ENCODE data around the gene EPB41L2. TPM values are rescaled to one million over a fixed set of nuclear protein-coding genes. Genes with fewer than 3 reads are reported as not detected.

The EPB41L2 gene
- total RNA-seq, 4 donors from 2014 or later, result 190 to 321 (median 265) TPM

- Histone ChIP-seq H3K27ac (no peak overlapping the region), H3K27me3 (no peaks in the 10 kb centered on the region), H3K36me3 (peaks cover 0 to 61% (median 0%) of the 10 kb centered on the region in 3 donors), H3K9me3 (no peaks in the 10 kb centered on the region), H3K4me3 (no peak overlapping the region), H3K4me1 (peaks cover 0 to 33% (median 0%) of the 10 kb centered on the region in 4 donors)
- no peak for TF ChIP-seq EP300 (IDR thresholded peaks at IDR 0.05)
- no peak for TF ChIP-seq POLR2A (IDR thresholded peaks at IDR 0.05)
- no peak for TF ChIP-seq CTCF (IDR thresholded peaks at IDR 0.05)
- 26 to 32% methylated on average over 2 of the region's 2 CpGs for WGBS, 2 donors
- DNase-seq (ENCODE audit: low spot score in 2 of 2), result no peak
These were observed 167.5 kb downstream of the EPB41L2 start for GRCh38 chr6:130895516-130895915.

GRCh38 chr6:130893766-130894165, 169.3 kb downstream of the EPB41L2 start:
- TF ChIP-seq POLR2A (IDR thresholded peaks at IDR 0.05) (no peak), CTCF (IDR thresholded peaks at IDR 0.05) (no peak), EP300 (IDR thresholded peaks at IDR 0.05) (no peak)

GRCh38 chr6:130893277-130893676, 169.8 kb downstream of the EPB41L2 start:
- TF ChIP-seq CTCF (IDR thresholded peaks at IDR 0.05), result no peak
- peak in 1 of 2 donors; percentile 44 for TF ChIP-seq EP300 (IDR thresholded peaks at IDR 0.05)
- H3K36me3 ChIP-seq, result peaks cover 0 to 56% (median 3%) of the 10 kb centered on the region in 3 donors
- peaks cover 0 to 38% (median 0%) of the 10 kb centered on the region in 4 donors for H3K4me1 ChIP-seq
- WGBS, 2 donors, result 77 to 78% methylated on average over 2 of the region's 2 CpGs
- H3K9me3 ChIP-seq, result no peaks in the 10 kb centered on the region
- no peak overlapping the region for H3K4me3 ChIP-seq
- H3K27ac ChIP-seq, result peak overlapping the region in 1 of 4 donors; percentile 41
- H3K27me3 ChIP-seq, result no peaks in the 10 kb centered on the region
- DNase-seq (ENCODE audit: low spot score in 2 of 2), result no peak

More at GRCh38 chr6:130893766-130894165, 169.3 kb downstream of the EPB41L2 start:
- peaks cover 0 to 58% (median 3%) of the 10 kb centered on the region in 3 donors for H3K36me3 ChIP-seq
- peak overlapping the region in 1 of 4 donors; percentile 41 for H3K27ac ChIP-seq
- H3K27me3 ChIP-seq, result no peaks in the 10 kb centered on the region
- H3K4me3 ChIP-seq, result no peak overlapping the region
- H3K9me3 ChIP-seq, result no peaks in the 10 kb centered on the region
- peaks cover 0 to 33% (median 0%) of the 10 kb centered on the region in 4 donors for H3K4me1 ChIP-seq
- 79 to 80% methylated on average over 2 of the region's 2 CpGs for WGBS, 2 donors
- DNase-seq (ENCODE audit: low spot score in 2 of 2), result no peak

GRCh38 chr6:130890521-130890971, 172.5 kb downstream of the EPB41L2 start:
- Histone ChIP-seq H3K9me3 (no peaks in the 10 kb centered on the region), H3K4me1 (peaks cover 0 to 43% (median 1%) of the 10 kb centered on the region in 4 donors), H3K36me3 (peaks cover 0 to 54% (median 3%) of the 10 kb centered on the region in 3 donors), H3K4me3 (no peak overlapping the region), H3K27me3 (no peaks in the 10 kb centered on the region), H3K27ac (no peak overlapping the region)
- WGBS, 2 donors, result 72 to 75% methylated on average over 2 of the region's 2 CpGs
- no peak for TF ChIP-seq POLR2A (IDR thresholded peaks at IDR 0.05)
- TF ChIP-seq EP300 (IDR thresholded peaks at IDR 0.05), result no peak
- TF ChIP-seq CTCF (IDR thresholded peaks at IDR 0.05), result no peak
- no peak for DNase-seq (ENCODE audit: low spot score in 2 of 2)

- Histone ChIP-seq H3K36me3 (peaks cover 0 to 51% (median 3%) of the 10 kb centered on the region in 3 donors), H3K4me3 (no peak overlapping the region), H3K27ac (no peak overlapping the region), H3K4me1 (peaks cover 0 to 38% (median 1%) of the 10 kb centered on the region in 4 donors), H3K9me3 (no peaks in the 10 kb centered on the region), H3K27me3 (no peaks in the 10 kb centered on the region)
- no peak for TF ChIP-seq POLR2A (IDR thresholded peaks at IDR 0.05)
- TF ChIP-seq EP300 (IDR thresholded peaks at IDR 0.05), result no peak
- no peak for TF ChIP-seq CTCF (IDR thresholded peaks at IDR 0.05)
- WGBS, 2 donors, result 93 to 95% methylated on average over 2 of the region's 2 CpGs
- no peak for DNase-seq (ENCODE audit: low spot score in 2 of 2)
These were observed 173.6 kb downstream of the EPB41L2 start for GRCh38 chr6:130889423-130889822.
